ENCODE measurements around the gene KLHL28.

KLHL28 gene, protein sequence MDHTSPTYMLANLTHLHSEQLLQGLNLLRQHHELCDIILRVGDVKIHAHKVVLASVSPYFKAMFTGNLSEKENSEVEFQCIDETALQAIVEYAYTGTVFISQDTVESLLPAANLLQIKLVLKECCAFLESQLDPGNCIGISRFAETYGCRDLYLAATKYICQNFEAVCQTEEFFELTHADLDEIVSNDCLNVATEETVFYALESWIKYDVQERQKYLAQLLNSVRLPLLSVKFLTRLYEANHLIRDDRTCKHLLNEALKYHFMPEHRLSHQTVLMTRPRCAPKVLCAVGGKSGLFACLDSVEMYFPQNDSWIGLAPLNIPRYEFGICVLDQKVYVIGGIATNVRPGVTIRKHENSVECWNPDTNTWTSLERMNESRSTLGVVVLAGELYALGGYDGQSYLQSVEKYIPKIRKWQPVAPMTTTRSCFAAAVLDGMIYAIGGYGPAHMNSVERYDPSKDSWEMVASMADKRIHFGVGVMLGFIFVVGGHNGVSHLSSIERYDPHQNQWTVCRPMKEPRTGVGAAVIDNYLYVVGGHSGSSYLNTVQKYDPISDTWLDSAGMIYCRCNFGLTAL

GRCh38 chr14:44961554-44962333, at the start of gene KLHL28, which contains the start of gene TOGARAM1:
TSS of gene KLHL28 (minus strand) at chr14:44961947. CDS start at chr14:44945928, 16,019 bp downstream.
TSS of gene TOGARAM1 (plus strand) at chr14:44962190. CDS start at chr14:44962422, 232 bp downstream.
- peak; percentile 86 for DNase-seq (ENCODE audit: low read depth)

GRCh38 chr14:45003924-45004323, 42.2 kb upstream of the KLHL28 start:
- no peak for DNase-seq (ENCODE audit: low read depth)

DNA sequence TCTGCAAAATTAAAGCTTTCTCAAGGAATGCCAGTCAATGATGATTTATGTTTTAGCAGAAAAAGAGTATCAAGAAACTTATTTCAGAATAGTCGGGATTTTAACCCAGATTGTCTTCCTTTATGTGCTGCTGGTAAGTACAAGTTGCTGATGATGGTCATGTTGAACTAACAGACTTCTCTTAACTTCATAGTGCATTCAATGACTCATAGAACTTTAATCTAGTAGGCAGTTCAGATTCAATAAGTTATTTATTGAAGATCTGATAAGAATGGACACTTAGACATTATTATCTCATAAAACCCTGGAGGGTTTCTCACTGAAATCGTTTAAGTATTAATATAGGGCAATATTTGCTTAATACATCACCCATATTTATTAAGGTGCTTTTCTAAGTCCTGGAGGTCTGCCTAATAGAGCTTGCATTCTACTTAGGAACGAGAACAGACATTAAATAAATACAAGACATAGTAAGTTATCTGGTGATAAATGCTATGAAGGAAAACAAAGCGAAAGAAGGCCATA, 34.1 kb upstream of the KLHL28 start:
- DNase-seq (ENCODE audit: low read depth) = no peak

DNA sequence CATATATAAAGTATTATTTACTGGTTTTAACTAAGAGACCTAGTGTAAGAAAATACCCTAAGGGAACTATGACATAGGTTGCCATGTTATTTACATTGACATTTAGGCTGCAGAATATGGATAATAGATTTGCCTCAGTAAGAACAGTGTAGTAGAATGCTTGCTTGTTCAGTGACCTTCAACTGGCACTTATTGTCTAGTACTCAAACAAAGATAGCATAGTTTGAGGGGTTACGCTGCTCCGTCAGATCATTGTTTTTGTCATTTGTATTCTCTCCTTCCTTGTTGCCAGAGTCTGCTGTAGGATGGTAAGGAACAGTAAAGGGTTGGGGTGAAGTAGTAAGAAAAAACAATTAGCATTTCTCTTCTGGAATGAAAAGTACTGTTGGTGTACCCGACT, 33.4 kb upstream of the KLHL28 start:
- no peak for DNase-seq (ENCODE audit: low read depth)

GRCh38 chr14:44990533-44990932, 28.8 kb upstream of the KLHL28 start:
- DNase-seq (ENCODE audit: low read depth) = no peak

DNA sequence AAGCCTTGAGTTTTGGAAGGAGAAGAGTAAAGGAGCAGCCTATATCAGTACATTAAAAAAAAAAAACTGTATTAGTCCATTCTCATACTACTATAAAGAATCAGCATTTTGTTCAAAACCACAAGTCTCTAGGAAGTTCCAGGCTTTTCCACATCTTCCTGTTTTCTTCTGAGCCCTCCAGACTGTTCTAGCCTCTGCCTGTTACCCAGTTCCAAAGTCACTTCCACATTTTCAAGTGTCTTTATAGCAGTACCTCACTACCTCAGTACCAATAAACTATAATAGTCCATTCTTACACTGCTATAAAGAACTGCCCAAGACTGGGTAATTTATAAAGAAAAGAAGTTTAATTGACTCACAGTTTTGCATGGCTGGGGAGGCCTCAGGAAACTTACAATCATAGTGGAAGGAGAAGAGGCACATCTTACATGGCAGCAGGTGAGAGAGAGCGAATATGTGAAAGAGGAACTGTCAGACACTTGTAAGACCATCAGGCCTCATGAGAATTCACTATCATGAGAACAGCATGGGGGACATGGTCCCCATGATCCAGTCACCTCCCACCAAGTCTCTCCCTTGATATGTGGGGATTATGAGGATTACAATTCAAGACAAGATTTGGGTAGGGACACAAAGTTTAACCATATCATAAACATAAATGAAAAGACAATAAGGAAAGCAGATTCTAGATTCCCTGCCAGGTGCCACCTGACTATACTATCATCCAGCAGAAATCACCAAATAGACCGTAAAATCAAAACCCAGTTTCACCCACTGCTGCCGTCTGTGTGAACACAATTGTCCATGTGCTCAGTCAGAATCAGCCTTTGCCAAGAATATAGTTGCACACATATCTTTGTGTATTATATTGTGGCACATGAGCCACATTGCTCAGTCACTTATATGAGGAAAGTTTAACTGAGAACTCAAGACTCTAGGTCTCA, 28.0 kb upstream of the KLHL28 start:
- DNase-seq (ENCODE audit: low read depth) = no peak

GRCh38 chr14:44988694-44989093, 26.9 kb upstream of the KLHL28 start:
- no peak for DNase-seq (ENCODE audit: low read depth)

GRCh38 chr14:44982594-44982993, 20.8 kb upstream of the KLHL28 start:
- no peak for DNase-seq (ENCODE audit: low read depth)

- no peak for DNase-seq (ENCODE audit: low read depth)
Measured at GRCh38 chr14:44981198-44981597, 19.5 kb upstream of the KLHL28 start.

GRCh38 chr14:44979740-44980356, 18.1 kb upstream of the KLHL28 start:
- DNase-seq (ENCODE audit: low read depth) = no peak

DNA sequence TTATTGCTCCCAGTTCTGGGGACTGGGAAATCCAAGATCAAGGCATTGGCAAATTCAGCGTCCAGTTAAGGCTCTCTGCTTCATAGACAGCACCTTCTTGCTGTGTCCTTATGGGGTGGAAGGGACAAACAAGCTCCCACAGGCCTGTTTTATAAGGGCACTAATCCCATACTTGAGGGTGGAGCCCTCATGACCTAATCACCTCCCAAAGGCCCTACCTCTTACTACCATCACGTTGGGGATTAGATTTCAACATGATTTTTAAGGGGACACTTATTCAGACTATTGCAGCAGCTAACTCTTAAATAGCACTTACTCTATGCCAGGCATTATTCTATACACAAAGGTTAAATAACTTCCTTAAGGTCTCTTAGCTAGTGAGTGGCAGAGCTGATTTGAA, 17.5 kb upstream of the KLHL28 start:
- no peak for DNase-seq (ENCODE audit: low read depth)

DNA sequence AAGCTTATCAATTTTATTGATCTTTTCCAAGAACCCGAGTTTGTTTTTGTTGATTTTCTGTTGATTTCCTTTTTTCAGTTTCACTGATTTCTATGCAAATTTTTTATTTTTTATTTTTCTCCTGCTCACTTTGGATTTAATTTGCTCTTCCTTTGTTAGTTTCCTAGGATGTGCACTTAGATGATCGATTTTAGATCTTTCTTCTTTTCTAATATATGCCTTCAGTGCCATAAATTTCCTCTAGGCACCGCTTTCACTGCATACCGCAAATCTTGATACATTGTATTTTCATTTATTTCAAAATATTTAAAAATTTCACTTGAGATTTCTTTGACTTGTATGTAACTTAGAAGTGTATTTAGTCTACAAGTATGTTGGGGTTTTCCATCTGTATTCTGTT, 9.7 kb upstream of the KLHL28 start:
- DNase-seq (ENCODE audit: low read depth) = no peak

GRCh38 chr14:44970907-44971306, 9.2 kb upstream of the KLHL28 start:
- no peak for DNase-seq (ENCODE audit: low read depth)

GRCh38 chr14:44968714-44969113, 7.0 kb upstream of the KLHL28 start:
- no peak for DNase-seq (ENCODE audit: low read depth)

DNA sequence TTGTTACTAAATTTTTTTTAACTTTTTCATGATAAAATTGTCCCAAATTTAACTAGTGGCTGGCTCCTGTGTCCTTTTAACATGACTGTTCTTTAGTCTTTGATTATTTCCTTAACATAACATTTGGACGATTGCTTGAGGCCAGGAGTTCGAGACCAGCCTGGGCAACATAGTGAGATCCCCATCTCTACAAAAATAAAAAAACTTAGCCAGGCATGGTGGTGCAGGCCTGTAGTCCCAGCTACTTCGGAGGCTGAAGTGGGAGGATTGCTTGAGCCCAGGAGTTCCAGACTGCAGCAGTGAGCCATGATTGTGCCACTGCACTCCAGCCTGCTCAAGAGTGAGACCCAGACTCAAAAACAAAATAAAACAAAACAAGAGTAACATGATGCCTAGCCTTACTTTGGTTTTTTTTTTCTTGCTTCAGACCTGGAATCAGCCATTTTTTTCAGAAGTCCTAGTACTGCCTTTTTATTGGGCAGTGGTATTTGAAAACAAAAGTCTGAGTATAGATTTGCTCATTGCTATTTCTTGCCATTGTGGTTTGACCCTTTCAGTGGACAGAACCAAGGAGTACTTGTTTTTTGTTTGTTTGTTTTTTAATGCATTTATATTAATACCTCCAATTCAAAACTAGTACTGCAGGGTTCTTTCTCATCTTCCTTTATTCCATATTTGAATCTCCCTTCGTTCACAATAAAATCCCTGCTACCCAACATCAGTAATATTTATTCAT, 5.0 kb upstream of the KLHL28 start:
- no peak for DNase-seq (ENCODE audit: low read depth)

GRCh38 chr14:44963775-44964380, 2.1 kb upstream of the KLHL28 start:
- no peak for DNase-seq (ENCODE audit: low read depth)

DNA sequence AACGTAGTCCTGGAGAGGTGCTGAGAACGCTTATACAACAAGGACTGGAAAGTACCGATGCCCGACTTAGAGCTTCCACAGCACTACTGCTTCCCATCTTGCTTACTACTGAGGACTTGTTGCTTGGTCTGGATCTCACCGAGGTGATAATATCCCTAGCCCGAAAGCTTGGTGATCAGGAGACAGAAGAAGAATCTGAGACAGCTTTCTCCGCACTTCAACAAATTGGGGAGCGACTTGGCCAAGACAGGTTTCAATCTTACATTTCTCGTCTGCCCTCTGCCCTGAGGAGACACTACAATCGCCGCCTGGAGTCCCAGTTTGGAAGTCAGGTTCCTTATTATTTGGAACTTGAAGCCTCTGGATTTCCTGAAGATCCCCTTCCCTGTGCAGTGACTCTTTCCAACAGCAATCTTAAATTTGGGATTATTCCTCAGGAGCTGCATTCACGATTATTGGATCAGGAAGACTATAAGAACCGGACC, 1.3 kb upstream of the KLHL28 start:
- DNase-seq (ENCODE audit: low read depth) = no peak

DNA sequence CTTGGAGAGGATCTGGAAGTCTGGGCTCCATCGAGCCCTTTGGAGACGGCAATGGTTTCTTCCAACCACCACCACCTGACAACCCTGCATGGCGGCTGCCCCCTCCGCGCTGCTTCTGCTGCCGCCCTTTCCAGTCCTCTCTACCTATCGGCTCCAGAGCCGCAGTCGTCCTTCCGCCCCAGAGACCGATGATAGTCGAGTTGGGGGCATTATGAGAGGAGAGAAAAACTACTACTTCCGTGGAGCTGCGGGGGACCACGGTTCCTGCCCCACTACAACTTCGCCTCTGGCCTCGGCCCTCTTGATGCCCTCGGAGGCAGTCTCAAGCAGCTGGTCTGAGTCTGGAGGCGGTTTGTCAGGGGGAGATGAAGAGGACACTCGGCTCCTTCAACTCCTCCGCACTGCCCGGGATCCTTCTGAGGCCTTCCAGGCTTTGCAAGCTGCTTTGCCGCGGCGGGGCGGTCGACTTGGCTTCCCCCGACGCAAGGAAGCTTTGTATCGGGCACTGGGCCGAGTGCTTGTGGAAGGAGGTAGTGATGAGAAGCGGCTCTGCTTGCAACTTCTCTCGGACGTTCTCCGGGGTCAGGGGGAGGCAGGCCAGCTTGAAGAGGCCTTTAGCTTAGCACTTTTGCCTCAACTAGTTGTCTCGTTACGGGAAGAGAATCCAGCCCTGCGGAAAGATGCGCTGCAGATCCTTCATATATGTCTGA, 742 bp upstream of the KLHL28 start:
- DNase-seq (ENCODE audit: low read depth) = no peak

DNA sequence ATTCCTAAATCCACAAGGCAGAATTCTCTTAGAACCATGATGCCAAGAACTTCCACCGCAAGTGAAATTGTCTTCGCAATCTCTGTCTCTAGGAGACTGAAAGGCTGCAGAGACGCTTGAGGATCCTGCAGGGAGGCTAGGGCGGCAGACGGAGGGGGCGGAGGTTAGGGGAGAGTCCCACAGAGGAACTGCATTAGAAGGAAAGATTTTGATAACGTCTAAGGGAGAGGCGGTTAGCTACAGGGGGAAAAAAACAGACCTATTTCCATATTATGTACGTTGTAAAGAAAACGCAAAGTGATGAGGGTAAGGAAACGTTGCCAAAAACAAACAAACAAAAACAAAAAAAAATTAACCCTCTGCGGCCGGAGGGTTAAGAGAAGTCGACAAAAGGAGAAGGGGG, 595 bp downstream of the KLHL28 start:
- DNase-seq (ENCODE audit: low read depth) = peak; percentile 42
